Esophagus (tissue), 2 donors: ENCODE data around the gene OSBPL8. TPM values are rescaled to one million over a fixed set of nuclear protein-coding genes. Genes with fewer than 3 reads are reported as not detected.

Source experiments
- H3K27ac ChIP-seq, 2 donors: one replicate each; pipeline ENCODE4 v1.5.1; 2013; ENCODE audit warnings: low read depth in 2 of 2, mild to moderate bottlenecking in 2 of 2, inconsistent platforms in 1 of 2, low read length in 1 of 2, moderate library complexity in 1 of 2
- H3K27me3 ChIP-seq, 2 donors: one replicate each; pipeline ENCODE4 v1.6.1; 2013; ENCODE audit warnings: low read length in 2 of 2, control low read depth in 1 of 2, mild to moderate bottlenecking in 1 of 2; ENCODE audit not compliant: insufficient read depth in 2 of 2, control insufficient read depth in 1 of 2
- H3K36me3 ChIP-seq, 2 donors: one replicate each; pipeline ENCODE4 v1.6.1; 2013; ENCODE audit warnings: low read length in 1 of 2; ENCODE audit not compliant: control insufficient read depth in 2 of 2, insufficient read depth in 2 of 2
- H3K4me1 ChIP-seq, 2 donors: one replicate each; pipeline ENCODE4 v1.6.1; 2013; ENCODE audit warnings: low read length in 1 of 2; ENCODE audit not compliant: control insufficient read depth in 2 of 2, insufficient read depth in 2 of 2
- H3K4me3 ChIP-seq, 2 donors: one replicate each; pipeline ENCODE4 v1.5.1; 2013; ENCODE audit warnings: low read length in 2 of 2, mild to moderate bottlenecking in 2 of 2, low read depth in 1 of 2, moderate library complexity in 1 of 2
- H3K9me3 ChIP-seq, 2 donors: one replicate each; pipeline ENCODE4 v1.6.1; 2013; ENCODE audit warnings: mild to moderate bottlenecking in 2 of 2, low read depth in 1 of 2, low read length in 1 of 2, moderate library complexity in 1 of 2; ENCODE audit not compliant: control insufficient read depth in 2 of 2, insufficient read depth in 1 of 2
- WGBS, 2 donors: extraction: QIAGEN DNeasy Blood & Tissue Kit; methylation state at CpG; one replicate each; pipeline ENCODE4 v1.1.7; 2013; 5-methylcytosine and 5-hydroxymethylcytosine counted together
- polyA plus RNA-seq, 2 donors: library from polyadenylated mRNA; stranded (reverse); fragments of 200-250 nt; gene quantifications; one replicate each; pipeline ENCODE4 v1.2.3, GENCODE V29; 2013
- donor health status: healthy with polysubstance abuse.
- donor health status: Bipolar disorder and iron deficiency.

OSBPL8 gene
- polyA plus RNA-seq, 2 donors = 9.3 to 11.1 TPM

DNA sequence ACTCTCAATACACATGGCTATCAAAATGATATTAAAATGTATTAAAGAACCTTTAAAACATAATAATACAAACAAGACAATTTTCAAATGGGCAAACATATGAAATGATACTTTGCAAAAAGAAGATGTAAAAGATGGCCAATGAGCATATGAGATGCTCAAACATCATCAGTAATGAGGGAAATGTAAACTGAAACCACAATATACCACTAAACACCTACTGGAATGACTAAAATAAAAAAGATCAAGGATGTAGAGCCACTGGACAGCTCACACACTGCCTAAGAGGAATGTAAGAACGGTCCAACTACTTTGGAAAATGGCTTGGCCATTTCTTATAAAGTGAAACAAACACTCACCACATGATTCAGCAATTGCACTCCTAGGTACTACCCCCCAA is 114.1 kb downstream of the OSBPL8 start:
- Histone ChIP-seq H3K36me3 (no peaks in the 10 kb centered on the region), H3K27me3 (no peaks in the 10 kb centered on the region), H3K4me3 (no peak overlapping the region), H3K27ac (no peak overlapping the region), H3K4me1 (no peaks in the 10 kb centered on the region), H3K9me3 (no peaks in the 10 kb centered on the region)
- WGBS, 2 donors = 83 to 91% methylated on average over 1 of the region's 1 CpG

DNA sequence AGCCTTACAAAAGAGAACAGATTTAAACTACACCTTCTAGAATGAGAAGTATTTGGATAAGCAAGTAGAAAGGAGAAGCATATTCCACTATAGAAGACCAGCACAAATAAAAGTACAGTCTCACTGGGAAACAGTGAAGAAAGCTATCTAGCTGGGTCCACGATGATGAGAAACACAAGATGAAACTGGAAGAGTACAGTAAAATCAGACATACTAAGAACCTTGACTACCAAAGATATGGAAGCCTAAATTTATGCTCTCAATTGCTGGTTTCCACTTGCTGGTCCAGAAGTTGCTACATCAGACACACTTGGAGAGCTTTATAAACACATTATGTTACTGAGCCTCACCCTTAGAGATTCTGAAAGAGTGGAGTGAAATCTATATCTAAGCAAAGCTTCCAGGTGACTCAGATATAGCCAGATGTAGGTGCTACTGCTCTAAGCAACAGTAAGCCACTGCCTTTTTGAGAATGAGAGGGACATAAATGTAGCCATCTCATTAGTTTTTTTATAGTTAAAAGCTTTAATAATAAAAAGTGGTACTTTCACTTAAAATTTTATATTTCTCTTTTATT is 115.1 kb downstream of the OSBPL8 start:
- H3K27me3 ChIP-seq = no peaks in the 10 kb centered on the region
- no peaks in the 10 kb centered on the region for H3K4me1 ChIP-seq
- no peak overlapping the region for H3K4me3 ChIP-seq
- 82 to 85% methylated on average over 1 of the region's 1 CpG for WGBS, 2 donors
- no peaks in the 10 kb centered on the region for H3K9me3 ChIP-seq
- H3K27ac ChIP-seq = no peak overlapping the region
- no peaks in the 10 kb centered on the region for H3K36me3 ChIP-seq

DNA sequence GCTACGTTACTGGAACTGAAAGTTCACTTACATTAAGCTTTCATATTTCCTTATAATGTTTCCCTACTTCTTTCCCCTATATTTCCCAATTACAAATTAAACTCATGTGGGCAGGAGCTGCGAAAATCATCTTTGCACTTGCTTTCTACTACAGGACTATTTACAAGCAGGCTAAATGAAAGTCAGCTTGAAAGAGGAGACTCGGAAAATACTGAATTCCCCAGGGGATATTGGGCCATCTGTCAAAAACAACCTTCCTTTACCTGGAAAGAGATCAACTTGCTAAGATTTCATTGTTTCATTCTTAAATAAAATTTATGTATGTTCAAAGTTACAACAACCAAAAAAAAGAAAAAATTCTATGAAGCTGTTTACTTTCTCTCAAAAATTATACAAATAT is 118.6 kb downstream of the OSBPL8 start:
- Histone ChIP-seq H3K36me3 (no peaks in the 10 kb centered on the region), H3K27ac (no peak overlapping the region), H3K4me1 (no peaks in the 10 kb centered on the region), H3K9me3 (no peaks in the 10 kb centered on the region), H3K27me3 (no peaks in the 10 kb centered on the region), H3K4me3 (no peak overlapping the region)
- WGBS, 2 donors = 78 to 86% methylated on average over 3 of the region's 3 CpGs

DNA sequence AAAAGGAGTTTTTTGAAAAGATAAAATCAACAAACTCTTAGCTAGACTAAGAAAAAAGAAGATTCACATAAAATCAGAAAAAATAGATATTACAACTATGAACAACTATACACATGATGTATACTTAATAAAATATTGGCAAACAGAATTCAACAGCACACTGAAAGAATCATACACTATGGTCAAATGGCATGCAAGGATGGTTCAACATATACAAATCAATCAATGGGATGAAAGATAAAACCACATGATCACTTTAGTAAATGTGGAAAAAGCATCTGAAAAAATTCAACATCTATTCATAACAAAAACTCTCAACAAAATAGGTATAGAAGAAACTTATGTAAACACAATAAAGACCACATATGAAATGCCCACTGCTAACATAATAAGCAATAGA is 126.8 kb downstream of the OSBPL8 start:
- Histone ChIP-seq H3K27ac (no peak overlapping the region), H3K27me3 (no peaks in the 10 kb centered on the region), H3K4me3 (no peak overlapping the region), H3K4me1 (no peaks in the 10 kb centered on the region), H3K36me3 (peaks cover 0 to 2% of the 10 kb centered on the region in 2 donors), H3K9me3 (no peaks in the 10 kb centered on the region)

DNA sequence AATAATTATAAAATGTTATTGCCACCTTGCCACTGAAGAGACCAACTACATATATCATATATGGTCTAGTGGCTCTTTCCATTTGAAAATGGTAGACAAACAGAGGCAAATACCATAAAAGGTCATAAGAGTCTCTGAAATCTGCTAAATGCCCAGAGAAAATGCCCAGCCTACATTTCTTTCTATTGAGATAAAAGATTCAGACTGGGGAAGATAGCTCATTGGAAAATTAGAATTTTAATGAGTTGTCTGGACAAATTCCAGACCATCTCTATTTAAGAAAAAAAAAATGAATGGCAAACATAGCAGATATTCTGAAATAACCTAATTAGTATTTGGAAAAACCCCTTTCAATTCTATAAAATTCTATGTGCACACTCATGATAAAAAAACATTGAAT is 131.5 kb downstream of the OSBPL8 start:
- Histone ChIP-seq H3K4me1 (no peaks in the 10 kb centered on the region), H3K27me3 (no peaks in the 10 kb centered on the region), H3K4me3 (no peak overlapping the region), H3K27ac (no peak overlapping the region), H3K36me3 (peaks cover 0 to 2% of the 10 kb centered on the region in 2 donors), H3K9me3 (no peaks in the 10 kb centered on the region)

DNA sequence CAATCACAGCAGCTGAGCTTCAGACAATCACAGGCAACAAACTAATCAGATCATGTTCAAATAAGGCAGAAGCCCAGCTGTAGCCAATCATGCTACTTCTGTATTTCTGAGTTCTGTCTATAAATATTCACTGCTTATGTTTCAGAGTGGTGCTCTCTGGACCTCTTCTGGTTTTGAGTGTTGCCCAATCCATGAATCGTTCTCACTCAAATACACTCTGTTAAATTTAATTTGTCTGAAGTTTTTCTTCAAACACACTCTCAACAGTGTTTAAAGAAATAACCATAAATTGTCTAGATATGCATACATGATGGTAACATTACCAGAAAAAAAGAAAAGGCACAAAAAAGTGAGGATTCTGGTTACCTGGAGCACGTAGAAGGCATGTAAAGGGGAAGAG is 133.4 kb downstream of the OSBPL8 start:
- 91% methylated on average over 2 of the region's 2 CpGs for WGBS, 2 donors
- Histone ChIP-seq H3K9me3 (no peaks in the 10 kb centered on the region), H3K36me3 (peaks cover 0 to 2% of the 10 kb centered on the region in 2 donors), H3K27ac (no peak overlapping the region), H3K4me3 (no peak overlapping the region), H3K4me1 (no peaks in the 10 kb centered on the region), H3K27me3 (no peaks in the 10 kb centered on the region)

DNA sequence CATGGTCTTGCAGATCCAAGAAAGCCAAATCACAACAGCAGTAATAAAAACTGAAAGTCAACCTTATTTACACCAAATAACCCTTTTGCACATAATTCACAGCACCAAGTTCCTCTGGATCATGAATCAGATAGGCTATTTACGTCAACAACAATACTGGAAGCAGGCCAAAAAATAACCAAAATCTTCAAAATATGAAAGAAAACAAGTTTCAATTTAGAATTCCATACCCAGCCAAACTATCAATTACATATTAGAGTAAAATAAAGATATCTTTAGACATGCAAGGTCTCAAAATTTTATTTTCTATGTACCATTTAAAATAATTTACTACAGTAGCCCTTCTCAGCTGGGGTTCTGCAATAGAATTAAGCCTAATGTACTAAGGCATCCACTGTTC is 134.6 kb downstream of the OSBPL8 start:
- Histone ChIP-seq H3K4me1 (no peaks in the 10 kb centered on the region), H3K27ac (no peak overlapping the region), H3K4me3 (no peak overlapping the region), H3K27me3 (no peaks in the 10 kb centered on the region), H3K9me3 (no peaks in the 10 kb centered on the region), H3K36me3 (no peaks in the 10 kb centered on the region)
- 91 to 98% methylated on average over 1 of the region's 1 CpG for WGBS, 2 donors

DNA sequence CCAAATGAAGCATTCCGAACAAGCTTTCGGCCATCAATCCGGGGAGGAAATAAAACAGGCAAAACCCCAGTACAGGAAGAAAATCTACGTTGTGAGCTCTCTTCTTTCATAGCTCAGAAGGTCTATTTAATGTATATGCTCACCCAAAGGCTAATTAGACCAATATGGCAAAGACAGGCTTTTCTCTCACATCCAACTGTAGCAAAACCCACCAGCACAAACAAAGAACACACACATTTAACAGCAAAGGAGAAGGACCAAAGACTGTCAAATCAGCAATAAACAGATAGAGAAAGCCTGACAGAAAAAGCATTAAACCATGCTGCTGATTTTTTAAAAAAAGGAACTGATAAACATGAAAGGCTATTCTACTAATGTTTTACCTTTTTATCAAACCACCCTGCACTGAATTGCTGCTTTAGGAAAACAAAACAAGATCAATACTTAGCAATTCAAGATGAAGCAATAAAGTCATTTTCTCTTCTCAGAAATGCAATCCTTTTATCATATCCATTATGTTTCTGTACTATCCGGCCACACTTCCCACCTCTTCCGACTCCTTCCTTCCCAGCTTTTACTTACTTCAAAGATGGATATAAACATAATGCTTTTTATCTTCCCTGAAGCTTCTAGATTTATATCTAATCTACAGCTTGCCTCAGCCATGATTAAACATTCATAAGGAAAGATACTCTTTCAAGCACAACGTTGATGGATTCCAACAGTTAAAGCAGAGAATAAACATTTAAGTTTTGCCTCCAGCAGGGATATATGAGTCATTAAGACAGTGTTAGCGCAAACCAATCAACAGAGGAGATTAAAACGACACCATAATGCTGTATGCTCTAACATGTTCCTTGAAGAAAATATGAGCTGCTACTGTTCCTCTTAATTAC is 136.8 kb downstream of the OSBPL8 start:
- peak overlapping the region in 1 of 2 donors; percentile 78 for H3K27ac ChIP-seq
- no peaks in the 10 kb centered on the region for H3K4me1 ChIP-seq
- WGBS, 2 donors = 30 to 35% methylated on average over 9 of the region's 9 CpGs
- H3K27me3 ChIP-seq = no peaks in the 10 kb centered on the region
- H3K4me3 ChIP-seq = peak overlapping the region in 1 of 2 donors; percentile 36
- no peaks in the 10 kb centered on the region for H3K36me3 ChIP-seq
- no peaks in the 10 kb centered on the region for H3K9me3 ChIP-seq

DNA sequence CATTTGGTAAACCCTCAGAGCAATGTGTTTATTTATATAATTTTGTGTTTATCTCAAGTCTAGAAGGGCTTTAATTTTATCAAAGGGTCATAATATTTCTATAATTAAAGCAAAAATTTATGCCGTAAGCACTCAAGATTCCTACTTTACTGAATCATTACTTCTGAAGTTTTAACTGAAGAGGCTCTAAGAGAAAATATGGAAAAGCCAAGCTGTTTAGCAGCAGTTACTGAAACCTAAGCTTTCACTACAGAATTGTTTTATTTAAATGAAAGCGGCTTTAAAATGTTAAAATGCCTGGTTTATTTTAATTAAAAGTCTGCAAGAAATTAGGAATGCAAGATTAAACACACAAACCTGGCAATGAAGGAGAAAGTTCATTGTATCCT is 137.4 kb downstream of the OSBPL8 start:
- Histone ChIP-seq H3K36me3 (no peaks in the 10 kb centered on the region), H3K4me1 (no peaks in the 10 kb centered on the region), H3K27me3 (no peaks in the 10 kb centered on the region), H3K27ac (peak overlapping the region in 1 of 2 donors; percentile 78), H3K4me3 (peak overlapping the region in 1 of 2 donors; percentile 36), H3K9me3 (no peaks in the 10 kb centered on the region)
- WGBS, 2 donors = 30 to 53% methylated on average over 2 of the region's 2 CpGs

DNA sequence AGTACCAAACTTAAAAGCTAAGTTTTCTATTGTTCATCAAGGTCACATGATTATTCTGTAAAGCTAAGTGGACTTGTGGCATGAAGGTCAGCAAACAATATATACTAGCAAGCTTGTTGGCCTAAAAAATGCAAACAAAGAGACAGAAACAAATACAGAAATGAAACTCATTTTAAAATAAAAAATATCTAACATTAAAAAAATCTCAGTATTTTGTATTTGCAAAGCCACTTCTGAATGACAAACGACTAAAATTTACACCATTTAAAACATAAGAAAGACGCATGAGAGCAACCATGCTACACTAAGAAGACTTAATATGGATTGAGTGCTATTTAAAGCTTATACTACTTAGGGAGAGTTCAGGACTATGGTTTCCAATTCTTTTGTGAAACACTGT is 138.5 kb downstream of the OSBPL8 start:
- no peaks in the 10 kb centered on the region for H3K36me3 ChIP-seq
- H3K4me1 ChIP-seq = no peaks in the 10 kb centered on the region
- H3K27me3 ChIP-seq = no peaks in the 10 kb centered on the region
- no peaks in the 10 kb centered on the region for H3K9me3 ChIP-seq
- 50 to 79% methylated on average over 2 of the region's 2 CpGs for WGBS, 2 donors
- no peak overlapping the region for H3K4me3 ChIP-seq
- no peak overlapping the region for H3K27ac ChIP-seq
